Measurements from ENCODE around the gene LCN2.

- TF ChIP-seq, protein P1, sequence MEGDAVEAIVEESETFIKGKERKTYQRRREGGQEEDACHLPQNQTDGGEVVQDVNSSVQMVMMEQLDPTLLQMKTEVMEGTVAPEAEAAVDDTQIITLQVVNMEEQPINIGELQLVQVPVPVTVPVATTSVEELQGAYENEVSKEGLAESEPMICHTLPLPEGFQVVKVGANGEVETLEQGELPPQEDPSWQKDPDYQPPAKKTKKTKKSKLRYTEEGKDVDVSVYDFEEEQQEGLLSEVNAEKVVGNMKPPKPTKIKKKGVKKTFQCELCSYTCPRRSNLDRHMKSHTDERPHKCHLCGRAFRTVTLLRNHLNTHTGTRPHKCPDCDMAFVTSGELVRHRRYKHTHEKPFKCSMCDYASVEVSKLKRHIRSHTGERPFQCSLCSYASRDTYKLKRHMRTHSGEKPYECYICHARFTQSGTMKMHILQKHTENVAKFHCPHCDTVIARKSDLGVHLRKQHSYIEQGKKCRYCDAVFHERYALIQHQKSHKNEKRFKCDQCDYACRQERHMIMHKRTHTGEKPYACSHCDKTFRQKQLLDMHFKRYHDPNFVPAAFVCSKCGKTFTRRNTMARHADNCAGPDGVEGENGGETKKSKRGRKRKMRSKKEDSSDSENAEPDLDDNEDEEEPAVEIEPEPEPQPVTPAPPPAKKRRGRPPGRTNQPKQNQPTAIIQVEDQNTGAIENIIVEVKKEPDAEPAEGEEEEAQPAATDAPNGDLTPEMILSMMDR (IDR thresholded peaks at IDR 0.05; ENCODE audit: insufficient read depth, low read length, poor library complexity, severe bottlenecking): no peak
- TF ChIP-seq EZH2phosphoT487 (conservative IDR thresholded peaks at IDR 0.05; ENCODE audit: low read length): no peak
These were observed 47.6 kb upstream of the LCN2 start for GRCh38 chr9:128101690-128102089.
